ENCODE results near the gene RASGRF1.

DNA sequence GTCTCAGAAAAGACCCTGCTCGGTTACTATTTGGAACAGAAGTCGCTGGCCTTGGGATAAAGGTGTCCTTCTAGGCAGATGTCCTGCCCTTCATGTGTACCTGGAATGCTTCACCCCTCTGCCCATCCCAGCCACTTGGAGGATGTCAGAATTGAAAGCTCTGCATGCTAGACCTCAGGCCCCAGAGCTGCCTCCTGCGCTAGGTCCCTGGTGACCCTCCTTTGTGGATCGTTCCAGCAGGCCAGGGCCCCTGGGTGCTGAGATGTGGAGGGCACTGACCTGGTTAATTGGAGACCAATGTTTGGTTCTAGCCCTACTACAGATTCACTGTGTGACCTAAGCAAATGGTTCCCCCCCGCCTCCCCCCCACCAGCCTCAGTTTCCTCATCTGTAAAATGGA is 143.1 kb downstream of the RASGRF1 start:
- TF ChIP-seq, protein P1, sequence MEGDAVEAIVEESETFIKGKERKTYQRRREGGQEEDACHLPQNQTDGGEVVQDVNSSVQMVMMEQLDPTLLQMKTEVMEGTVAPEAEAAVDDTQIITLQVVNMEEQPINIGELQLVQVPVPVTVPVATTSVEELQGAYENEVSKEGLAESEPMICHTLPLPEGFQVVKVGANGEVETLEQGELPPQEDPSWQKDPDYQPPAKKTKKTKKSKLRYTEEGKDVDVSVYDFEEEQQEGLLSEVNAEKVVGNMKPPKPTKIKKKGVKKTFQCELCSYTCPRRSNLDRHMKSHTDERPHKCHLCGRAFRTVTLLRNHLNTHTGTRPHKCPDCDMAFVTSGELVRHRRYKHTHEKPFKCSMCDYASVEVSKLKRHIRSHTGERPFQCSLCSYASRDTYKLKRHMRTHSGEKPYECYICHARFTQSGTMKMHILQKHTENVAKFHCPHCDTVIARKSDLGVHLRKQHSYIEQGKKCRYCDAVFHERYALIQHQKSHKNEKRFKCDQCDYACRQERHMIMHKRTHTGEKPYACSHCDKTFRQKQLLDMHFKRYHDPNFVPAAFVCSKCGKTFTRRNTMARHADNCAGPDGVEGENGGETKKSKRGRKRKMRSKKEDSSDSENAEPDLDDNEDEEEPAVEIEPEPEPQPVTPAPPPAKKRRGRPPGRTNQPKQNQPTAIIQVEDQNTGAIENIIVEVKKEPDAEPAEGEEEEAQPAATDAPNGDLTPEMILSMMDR (IDR thresholded peaks at IDR 0.05 in 2 of 3, conservative IDR thresholded peaks at IDR 0.05 in 1 of 3; ENCODE audit: insufficient read depth in 2 of 3, low read depth in 1 of 3, low read length in 3 of 3) = no peak
- no peak for TF ChIP-seq CHD2 (IDR thresholded peaks at IDR 0.05; ENCODE audit: low read depth, low read length)
- no peak for TF ChIP-seq YBX1 (IDR thresholded peaks at IDR 0.05)
- TF ChIP-seq, protein P2, sequence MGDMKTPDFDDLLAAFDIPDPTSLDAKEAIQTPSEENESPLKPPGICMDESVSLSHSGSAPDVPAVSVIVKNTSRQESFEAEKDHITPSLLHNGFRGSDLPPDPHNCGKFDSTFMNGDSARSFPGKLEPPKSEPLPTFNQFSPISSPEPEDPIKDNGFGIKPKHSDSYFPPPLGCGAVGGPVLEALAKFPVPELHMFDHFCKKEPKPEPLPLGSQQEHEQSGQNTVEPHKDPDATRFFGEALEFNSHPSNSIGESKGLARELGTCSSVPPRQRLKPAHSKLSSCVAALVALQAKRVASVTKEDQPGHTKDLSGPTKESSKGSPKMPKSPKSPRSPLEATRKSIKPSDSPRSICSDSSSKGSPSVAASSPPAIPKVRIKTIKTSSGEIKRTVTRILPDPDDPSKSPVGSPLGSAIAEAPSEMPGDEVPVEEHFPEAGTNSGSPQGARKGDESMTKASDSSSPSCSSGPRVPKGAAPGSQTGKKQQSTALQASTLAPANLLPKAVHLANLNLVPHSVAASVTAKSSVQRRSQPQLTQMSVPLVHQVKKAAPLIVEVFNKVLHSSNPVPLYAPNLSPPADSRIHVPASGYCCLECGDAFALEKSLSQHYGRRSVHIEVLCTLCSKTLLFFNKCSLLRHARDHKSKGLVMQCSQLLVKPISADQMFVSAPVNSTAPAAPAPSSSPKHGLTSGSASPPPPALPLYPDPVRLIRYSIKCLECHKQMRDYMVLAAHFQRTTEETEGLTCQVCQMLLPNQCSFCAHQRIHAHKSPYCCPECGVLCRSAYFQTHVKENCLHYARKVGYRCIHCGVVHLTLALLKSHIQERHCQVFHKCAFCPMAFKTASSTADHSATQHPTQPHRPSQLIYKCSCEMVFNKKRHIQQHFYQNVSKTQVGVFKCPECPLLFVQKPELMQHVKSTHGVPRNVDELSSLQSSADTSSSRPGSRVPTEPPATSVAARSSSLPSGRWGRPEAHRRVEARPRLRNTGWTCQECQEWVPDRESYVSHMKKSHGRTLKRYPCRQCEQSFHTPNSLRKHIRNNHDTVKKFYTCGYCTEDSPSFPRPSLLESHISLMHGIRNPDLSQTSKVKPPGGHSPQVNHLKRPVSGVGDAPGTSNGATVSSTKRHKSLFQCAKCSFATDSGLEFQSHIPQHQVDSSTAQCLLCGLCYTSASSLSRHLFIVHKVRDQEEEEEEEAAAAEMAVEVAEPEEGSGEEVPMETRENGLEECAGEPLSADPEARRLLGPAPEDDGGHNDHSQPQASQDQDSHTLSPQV (IDR thresholded peaks at IDR 0.05) = no peak
- TF ChIP-seq, protein P3, sequence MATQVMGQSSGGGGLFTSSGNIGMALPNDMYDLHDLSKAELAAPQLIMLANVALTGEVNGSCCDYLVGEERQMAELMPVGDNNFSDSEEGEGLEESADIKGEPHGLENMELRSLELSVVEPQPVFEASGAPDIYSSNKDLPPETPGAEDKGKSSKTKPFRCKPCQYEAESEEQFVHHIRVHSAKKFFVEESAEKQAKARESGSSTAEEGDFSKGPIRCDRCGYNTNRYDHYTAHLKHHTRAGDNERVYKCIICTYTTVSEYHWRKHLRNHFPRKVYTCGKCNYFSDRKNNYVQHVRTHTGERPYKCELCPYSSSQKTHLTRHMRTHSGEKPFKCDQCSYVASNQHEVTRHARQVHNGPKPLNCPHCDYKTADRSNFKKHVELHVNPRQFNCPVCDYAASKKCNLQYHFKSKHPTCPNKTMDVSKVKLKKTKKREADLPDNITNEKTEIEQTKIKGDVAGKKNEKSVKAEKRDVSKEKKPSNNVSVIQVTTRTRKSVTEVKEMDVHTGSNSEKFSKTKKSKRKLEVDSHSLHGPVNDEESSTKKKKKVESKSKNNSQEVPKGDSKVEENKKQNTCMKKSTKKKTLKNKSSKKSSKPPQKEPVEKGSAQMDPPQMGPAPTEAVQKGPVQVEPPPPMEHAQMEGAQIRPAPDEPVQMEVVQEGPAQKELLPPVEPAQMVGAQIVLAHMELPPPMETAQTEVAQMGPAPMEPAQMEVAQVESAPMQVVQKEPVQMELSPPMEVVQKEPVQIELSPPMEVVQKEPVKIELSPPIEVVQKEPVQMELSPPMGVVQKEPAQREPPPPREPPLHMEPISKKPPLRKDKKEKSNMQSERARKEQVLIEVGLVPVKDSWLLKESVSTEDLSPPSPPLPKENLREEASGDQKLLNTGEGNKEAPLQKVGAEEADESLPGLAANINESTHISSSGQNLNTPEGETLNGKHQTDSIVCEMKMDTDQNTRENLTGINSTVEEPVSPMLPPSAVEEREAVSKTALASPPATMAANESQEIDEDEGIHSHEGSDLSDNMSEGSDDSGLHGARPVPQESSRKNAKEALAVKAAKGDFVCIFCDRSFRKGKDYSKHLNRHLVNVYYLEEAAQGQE (IDR thresholded peaks at IDR 0.05; ENCODE audit: borderline replicate concordance) = no peak
- TF ChIP-seq, protein P3 (CRISPR knock-in tag; IDR thresholded peaks at IDR 0.05; ENCODE audit: low read depth) = no peak
- TF ChIP-seq, protein P4, sequence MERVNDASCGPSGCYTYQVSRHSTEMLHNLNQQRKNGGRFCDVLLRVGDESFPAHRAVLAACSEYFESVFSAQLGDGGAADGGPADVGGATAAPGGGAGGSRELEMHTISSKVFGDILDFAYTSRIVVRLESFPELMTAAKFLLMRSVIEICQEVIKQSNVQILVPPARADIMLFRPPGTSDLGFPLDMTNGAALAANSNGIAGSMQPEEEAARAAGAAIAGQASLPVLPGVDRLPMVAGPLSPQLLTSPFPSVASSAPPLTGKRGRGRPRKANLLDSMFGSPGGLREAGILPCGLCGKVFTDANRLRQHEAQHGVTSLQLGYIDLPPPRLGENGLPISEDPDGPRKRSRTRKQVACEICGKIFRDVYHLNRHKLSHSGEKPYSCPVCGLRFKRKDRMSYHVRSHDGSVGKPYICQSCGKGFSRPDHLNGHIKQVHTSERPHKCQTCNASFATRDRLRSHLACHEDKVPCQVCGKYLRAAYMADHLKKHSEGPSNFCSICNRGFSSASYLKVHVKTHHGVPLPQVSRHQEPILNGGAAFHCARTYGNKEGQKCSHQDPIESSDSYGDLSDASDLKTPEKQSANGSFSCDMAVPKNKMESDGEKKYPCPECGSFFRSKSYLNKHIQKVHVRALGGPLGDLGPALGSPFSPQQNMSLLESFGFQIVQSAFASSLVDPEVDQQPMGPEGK (CRISPR knock-in tag; IDR thresholded peaks at IDR 0.05; ENCODE audit: borderline replicate concordance) = no peak
- TF ChIP-seq CBX3 (IDR thresholded peaks at IDR 0.05; ENCODE audit: borderline replicate concordance in 1 of 2, low read length in 2 of 2) = no peak
